Measurements from ENCODE around the gene DOK5.

GRCh38 chr20:54434196-54434595 is 41.2 kb upstream of the DOK5 start:
- TF ChIP-seq CTCF (IDR thresholded peaks at IDR 0.05; ENCODE audit: low read depth, low read length): no peak
- TF ChIP-seq POLR2A (IDR thresholded peaks at IDR 0.05; ENCODE audit: extremely low read depth, insufficient read length): no peak
- TF ChIP-seq MAX (IDR thresholded peaks at IDR 0.05; ENCODE audit: low read depth, low read length): no peak
- TF ChIP-seq MYC (IDR thresholded peaks at IDR 0.05; ENCODE audit: low read depth, low read length): no peak

Measured in NB4 (cell line).